Cerebellar nuclear complex (tissue), 1 donor: ENCODE data around the gene SRCIN1.
"Not testable (repeated sequence)": the region's sequence is repeated elsewhere in the genome, so short reads cannot be mapped to it uniquely, and the experiment has no call there.

Experiments
- DNase-seq, 2 experiments: peaks; one replicate each; lab custom pipeline; 2025; lab: John Stamatoyannopoulos, UW

Gene SRCIN1

GRCh38 chr17:38544839-38545209 is 60.9 kb downstream of the SRCIN1 start:
- peak in 1 of 2 experiments; percentile 12 for DNase-seq

GRCh38 chr17:38544175-38544838 is 61.4 kb downstream of the SRCIN1 start:
- no peak for DNase-seq

- DNase-seq = no peak
These were observed 62.2 kb downstream of the SRCIN1 start for GRCh38 chr17:38543403-38544174.

GRCh38 chr17:38542286-38542685 is 63.5 kb downstream of the SRCIN1 start:
- DNase-seq = no peak

- DNase-seq = no peak
These were observed 64.5 kb downstream of the SRCIN1 start for GRCh38 chr17:38541281-38541680.

- DNase-seq = no peak
These were observed 65.2 kb downstream of the SRCIN1 start for GRCh38 chr17:38540514-38541045.

- DNase-seq = no peak
These were observed 66.4 kb downstream of the SRCIN1 start for GRCh38 chr17:38539386-38539785.

- no peak for DNase-seq
These were observed 66.8 kb downstream of the SRCIN1 start for GRCh38 chr17:38538906-38539305.

- no peak for DNase-seq
These were observed 69.1 kb downstream of the SRCIN1 start for GRCh38 chr17:38536661-38537060.

- no peak for DNase-seq
These were observed 69.9 kb downstream of the SRCIN1 start for GRCh38 chr17:38535886-38536285.

- no peak for DNase-seq
These were observed 71.3 kb downstream of the SRCIN1 start for GRCh38 chr17:38534498-38534885.

- no peak for DNase-seq
These were observed 71.8 kb downstream of the SRCIN1 start for GRCh38 chr17:38533866-38534497.

- no peak for DNase-seq
These were observed 72.5 kb downstream of the SRCIN1 start for GRCh38 chr17:38533241-38533640.

GRCh38 chr17:38532451-38532850 is 73.3 kb downstream of the SRCIN1 start:
- no peak for DNase-seq

GRCh38 chr17:38531761-38532160 is 74.0 kb downstream of the SRCIN1 start:
- DNase-seq = not testable (repeated sequence)

- DNase-seq = not testable (repeated sequence)
These were observed 74.9 kb downstream of the SRCIN1 start for GRCh38 chr17:38530856-38531255.

- not testable (repeated sequence) for DNase-seq
These were observed 77.6 kb downstream of the SRCIN1 start for GRCh38 chr17:38528141-38528540.

GRCh38 chr17:38526526-38526925 is 79.2 kb downstream of the SRCIN1 start:
- not testable (repeated sequence) for DNase-seq

GRCh38 chr17:38512473-38513058 is 93.2 kb downstream of the SRCIN1 start:
- DNase-seq = no peak

GRCh38 chr17:38511150-38512108 is 94.3 kb downstream of the SRCIN1 start:
- no peak for DNase-seq
